HepG2 (cell line): ENCODE results near the gene EEF1AKMT3. TPM values are rescaled to one million over a fixed set of nuclear protein-coding genes. Genes with fewer than 3 reads are reported as not detected.

Experiments used
- CCAR2 ChIP-seq: fragments of 200-400 bp; formaldehyde crosslinking; optimal IDR thresholded peaks from 2 replicates; pipeline ENCODE3; 2018; ENCODE audit warnings: low read depth, mild to moderate bottlenecking, low read length, moderate library complexity
- EZH2 ChIP-seq: conservative IDR thresholded peaks from 2 replicates; pipeline ENCODE4 v1.6.1; 2012; ENCODE audit warnings: mild to moderate bottlenecking, low read depth, low read length, moderate library complexity
- GATAD2A ChIP-seq: IDR thresholded peaks from 2 replicates; pipeline ENCODE4 v1.6.1; 2016
- GPN1 ChIP-seq: sonication (generic); formaldehyde crosslinking; IDR thresholded peaks from 2 replicates; pipeline ENCODE4 v1.5.1; 2020; ENCODE audit warnings: missing genetic modification reagents, borderline replicate concordance
- HOXA7 ChIP-seq: sonication (generic); formaldehyde crosslinking; IDR thresholded peaks from 2 replicates; pipeline ENCODE4 v1.8.1; 2022; ENCODE audit warnings: mild to moderate bottlenecking, missing genetic modification reagents, moderate library complexity
- KLF11 ChIP-seq: IDR thresholded peaks from 2 replicates; pipeline ENCODE4 v1.6.1; 2016; ENCODE audit warnings: missing compliant biosample characterization
- KLF13 ChIP-seq: sonication (generic); formaldehyde crosslinking; IDR thresholded peaks from 2 replicates; pipeline ENCODE4 v1.4.0; 2020; ENCODE audit warnings: mild to moderate bottlenecking, missing genetic modification reagents
- MBD4 ChIP-seq: IDR thresholded peaks from 2 replicates; pipeline ENCODE4 v1.6.1; 2012; ENCODE audit warnings: low read length, inconsistent platforms, borderline replicate concordance
- NFRKB ChIP-seq: fragments of 450-650 bp; IDR thresholded peaks from 2 replicates; pipeline ENCODE4 v1.6.1; 2017
- NPAS2 ChIP-seq: sonication (generic); formaldehyde crosslinking; IDR thresholded peaks from 2 replicates; pipeline ENCODE4 v1.8.0; 2022; ENCODE audit warnings: mild to moderate bottlenecking, missing genetic modification reagents, borderline replicate concordance
- PHF8 ChIP-seq: sonication (generic); formaldehyde crosslinking; IDR thresholded peaks from 2 replicates; pipeline ENCODE4 v1.5.0; 2020; ENCODE audit warnings: missing genetic modification reagents
- PTBP1 ChIP-seq: fragments of 200-400 bp; formaldehyde crosslinking; IDR thresholded peaks from 2 replicates; pipeline ENCODE4 v1.6.1; 2018; ENCODE audit warnings: low read length, low read depth; ENCODE audit not compliant: poor library complexity, severe bottlenecking
- RFXANK ChIP-seq: IDR thresholded peaks from 2 replicates; pipeline ENCODE4 v1.6.1; 2016
- TBP ChIP-seq: sonication (generic); formaldehyde crosslinking; IDR thresholded peaks from 2 replicates; pipeline ENCODE4 v1.5.0; 2020; ENCODE audit warnings: missing genetic modification reagents
- TGIF2 ChIP-seq: IDR thresholded peaks from 2 replicates; pipeline ENCODE4 v1.6.1; 2016; ENCODE audit warnings: control low read depth, missing compliant biosample characterization
- ZKSCAN8 ChIP-seq: IDR thresholded peaks from 2 replicates; pipeline ENCODE4 v1.6.1; 2016; ENCODE audit warnings: borderline replicate concordance, missing genetic modification reagents, missing compliant biosample characterization
- ZNF235 ChIP-seq: sonication (generic); formaldehyde crosslinking; IDR thresholded peaks from 2 replicates; pipeline ENCODE4 v1.8.1; 2023; ENCODE audit warnings: mild to moderate bottlenecking, missing genetic modification reagents, borderline replicate concordance
- ZNF253 ChIP-seq: sonication (generic); formaldehyde crosslinking; IDR thresholded peaks from 2 replicates; pipeline ENCODE4 v1.8.0; 2022; ENCODE audit warnings: mild to moderate bottlenecking, missing genetic modification reagents, borderline replicate concordance
- ZNF264 ChIP-seq: sonication (generic); formaldehyde crosslinking; IDR thresholded peaks from 2 replicates; pipeline ENCODE4 v1.4.0; 2020; ENCODE audit warnings: missing genetic modification reagents
- polyA plus RNA-seq, 8 experiments: library from polyadenylated mRNA; depleted of rRNA in 3 of 8; stranded (reverse) in 7 of 8; unstranded in 1 of 8; fragments of >200 nt; fragmentation: Illumina TruSeq in 4 of 8; extraction: Trizol in 4 of 8; gene quantifications; 2 replicates each; pipeline versions ENCODE4 v1.2.1 to v1.2.3, GENCODE V29; 2011 to 2016; ENCODE audit warnings: low read depth in 4 of 8, missing spikeins in 1 of 8, mixed read lengths in 1 of 8; ENCODE audit not compliant: insufficient read depth in 1 of 8
- total RNA-seq, 5 experiments: library from RNA; depleted of rRNA; stranded (reverse); fragments of >200 nt; fragmentation: Illumina TruSeq; extraction: Trizol; gene quantifications; 2 replicates each; pipeline ENCODE4 v1.2.3, GENCODE V29; 2016; ENCODE audit warnings: low read depth in 1 of 5
- TF ChIP-seq, protein P1 (sequence below): sonication (generic); formaldehyde crosslinking; IDR thresholded peaks from 2 replicates; pipeline ENCODE4 v1.8.0; 2022; ENCODE audit warnings: low read depth, missing genetic modification reagents
- TF ChIP-seq, protein P2 (sequence below): IDR thresholded peaks from 2 replicates; pipeline ENCODE4 v1.6.1; 2016; ENCODE audit warnings: missing compliant biosample characterization, missing genetic modification reagents, borderline replicate concordance
- TF ChIP-seq, protein P3 (sequence below): sonication (generic); formaldehyde crosslinking; IDR thresholded peaks from 2 replicates; pipeline ENCODE4 v1.5.0; 2020; ENCODE audit warnings: missing genetic modification reagents, mild to moderate bottlenecking, borderline replicate concordance
- TF ChIP-seq, protein P4 (sequence below): sonication (generic); formaldehyde crosslinking; IDR thresholded peaks from 2 replicates; pipeline ENCODE4 v1.4.0; 2020; ENCODE audit warnings: low read depth, mild to moderate bottlenecking, missing genetic modification reagents
- TF ChIP-seq, protein P5 (sequence below): sonication (generic); formaldehyde crosslinking; IDR thresholded peaks from 2 replicates; pipeline ENCODE4 v1.4.0; 2020; ENCODE audit warnings: missing genetic modification reagents

Gene EEF1AKMT3
- total and polyA plus RNA-seq, 2 of the 13 experiments (the other 11 are each of a cell fraction or from before 2014, with no cell fraction given), result 4.7 to 11.4 TPM

DNA sequence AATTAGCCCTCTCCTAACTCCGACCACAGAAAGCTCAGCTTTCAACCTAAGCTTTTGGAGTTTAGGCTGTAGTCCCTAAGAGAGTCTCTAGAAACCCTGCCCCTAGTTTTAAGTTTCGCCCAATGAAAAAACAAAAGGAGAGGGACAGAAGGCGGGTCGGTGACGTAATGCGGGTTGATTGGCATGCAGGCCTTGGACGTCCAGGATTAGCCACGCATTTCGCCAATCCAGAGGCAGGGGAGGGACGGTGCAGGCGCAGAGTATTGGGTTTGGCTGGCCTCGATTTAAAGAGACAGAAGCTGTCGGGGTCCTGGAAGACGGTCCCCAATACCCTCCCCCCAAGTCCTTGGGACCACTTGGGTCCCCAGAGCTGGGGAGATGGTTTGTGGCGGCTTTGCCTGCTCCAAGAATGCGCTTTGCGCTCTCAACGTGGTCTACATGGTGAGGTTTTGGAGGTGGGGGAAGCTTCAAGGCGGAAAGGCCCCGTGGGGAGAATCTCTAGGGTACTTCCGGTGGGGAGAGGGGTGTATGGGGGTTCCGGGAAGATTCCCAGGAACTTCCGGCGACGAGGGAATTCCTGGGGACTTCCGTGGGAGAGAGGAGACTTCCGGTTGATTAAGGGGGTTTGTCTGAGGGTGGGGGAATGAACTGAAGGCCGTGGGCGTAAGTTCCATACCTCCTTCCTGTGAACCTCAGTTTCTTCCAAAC lies 27.5 kb upstream of the EEF1AKMT3 start, which contains the start of gene TSPAN31 (continued):
- TF ChIP-seq, protein P1, sequence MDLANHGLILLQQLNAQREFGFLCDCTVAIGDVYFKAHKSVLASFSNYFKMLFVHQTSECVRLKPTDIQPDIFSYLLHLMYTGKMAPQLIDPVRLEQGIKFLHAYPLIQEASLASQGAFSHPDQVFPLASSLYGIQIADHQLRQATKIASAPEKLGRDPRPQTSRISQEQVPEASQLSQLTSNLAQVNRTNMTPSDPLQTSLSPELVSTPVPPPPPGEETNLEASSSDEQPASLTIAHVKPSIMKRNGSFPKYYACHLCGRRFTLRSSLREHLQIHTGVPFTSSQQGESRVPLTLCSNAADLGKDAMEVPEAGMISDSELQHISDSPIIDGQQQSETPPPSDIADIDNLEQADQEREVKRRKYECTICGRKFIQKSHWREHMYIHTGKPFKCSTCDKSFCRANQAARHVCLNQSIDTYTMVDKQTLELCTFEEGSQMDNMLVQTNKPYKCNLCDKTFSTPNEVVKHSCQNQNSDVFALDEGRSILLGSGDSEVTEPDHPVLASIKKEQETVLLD, result no peak
- no peak for TF ChIP-seq EZH2
- TF ChIP-seq ZNF253 (CRISPR knock-in tag), result no peak
- TF ChIP-seq GATAD2A, result no peak
- TF ChIP-seq, protein P2, sequence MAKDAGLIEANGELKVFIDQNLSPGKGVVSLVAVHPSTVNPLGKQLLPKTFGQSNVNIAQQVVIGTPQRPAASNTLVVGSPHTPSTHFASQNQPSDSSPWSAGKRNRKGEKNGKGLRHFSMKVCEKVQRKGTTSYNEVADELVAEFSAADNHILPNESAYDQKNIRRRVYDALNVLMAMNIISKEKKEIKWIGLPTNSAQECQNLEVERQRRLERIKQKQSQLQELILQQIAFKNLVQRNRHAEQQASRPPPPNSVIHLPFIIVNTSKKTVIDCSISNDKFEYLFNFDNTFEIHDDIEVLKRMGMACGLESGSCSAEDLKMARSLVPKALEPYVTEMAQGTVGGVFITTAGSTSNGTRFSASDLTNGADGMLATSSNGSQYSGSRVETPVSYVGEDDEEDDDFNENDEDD (CRISPR knock-in tag), result peak; percentile 43; the same call in 1 of the 2 replicates
- TF ChIP-seq PTBP1, result no peak
- no peak for TF ChIP-seq ZNF264 (CRISPR knock-in tag)
- no peak for TF ChIP-seq TGIF2
- no peak for TF ChIP-seq KLF11 (CRISPR knock-in tag)
- TF ChIP-seq ZNF235 (CRISPR knock-in tag), result no peak
- TF ChIP-seq, protein P3, sequence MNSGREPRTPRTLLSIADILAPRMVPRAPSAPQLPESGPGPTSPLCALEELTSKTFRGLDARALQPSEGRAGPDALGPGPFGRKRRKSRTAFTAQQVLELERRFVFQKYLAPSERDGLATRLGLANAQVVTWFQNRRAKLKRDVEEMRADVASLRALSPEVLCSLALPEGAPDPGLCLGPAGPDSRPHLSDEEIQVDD (CRISPR knock-in tag), result no peak
- no peak for TF ChIP-seq NPAS2 (CRISPR knock-in tag)
- TF ChIP-seq PHF8, result peak; percentile 68; the same call in 1 of the 2 replicates
- TF ChIP-seq MBD4, result no peak
- no peak for TF ChIP-seq HOXA7 (CRISPR knock-in tag)
- TF ChIP-seq ZKSCAN8 (CRISPR knock-in tag), result no peak
- no peak for TF ChIP-seq GPN1 (CRISPR knock-in tag)
- no peak for TF ChIP-seq NFRKB
- no peak for TF ChIP-seq CCAR2
- TF ChIP-seq KLF13, result no peak
- TF ChIP-seq, protein P4, sequence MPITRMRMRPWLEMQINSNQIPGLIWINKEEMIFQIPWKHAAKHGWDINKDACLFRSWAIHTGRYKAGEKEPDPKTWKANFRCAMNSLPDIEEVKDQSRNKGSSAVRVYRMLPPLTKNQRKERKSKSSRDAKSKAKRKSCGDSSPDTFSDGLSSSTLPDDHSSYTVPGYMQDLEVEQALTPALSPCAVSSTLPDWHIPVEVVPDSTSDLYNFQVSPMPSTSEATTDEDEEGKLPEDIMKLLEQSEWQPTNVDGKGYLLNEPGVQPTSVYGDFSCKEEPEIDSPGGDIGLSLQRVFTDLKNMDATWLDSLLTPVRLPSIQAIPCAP (CRISPR knock-in tag), result no peak
- TF ChIP-seq RFXANK, result peak; percentile 77; the same call in 1 of the 2 replicates
- TF ChIP-seq, protein P5, sequence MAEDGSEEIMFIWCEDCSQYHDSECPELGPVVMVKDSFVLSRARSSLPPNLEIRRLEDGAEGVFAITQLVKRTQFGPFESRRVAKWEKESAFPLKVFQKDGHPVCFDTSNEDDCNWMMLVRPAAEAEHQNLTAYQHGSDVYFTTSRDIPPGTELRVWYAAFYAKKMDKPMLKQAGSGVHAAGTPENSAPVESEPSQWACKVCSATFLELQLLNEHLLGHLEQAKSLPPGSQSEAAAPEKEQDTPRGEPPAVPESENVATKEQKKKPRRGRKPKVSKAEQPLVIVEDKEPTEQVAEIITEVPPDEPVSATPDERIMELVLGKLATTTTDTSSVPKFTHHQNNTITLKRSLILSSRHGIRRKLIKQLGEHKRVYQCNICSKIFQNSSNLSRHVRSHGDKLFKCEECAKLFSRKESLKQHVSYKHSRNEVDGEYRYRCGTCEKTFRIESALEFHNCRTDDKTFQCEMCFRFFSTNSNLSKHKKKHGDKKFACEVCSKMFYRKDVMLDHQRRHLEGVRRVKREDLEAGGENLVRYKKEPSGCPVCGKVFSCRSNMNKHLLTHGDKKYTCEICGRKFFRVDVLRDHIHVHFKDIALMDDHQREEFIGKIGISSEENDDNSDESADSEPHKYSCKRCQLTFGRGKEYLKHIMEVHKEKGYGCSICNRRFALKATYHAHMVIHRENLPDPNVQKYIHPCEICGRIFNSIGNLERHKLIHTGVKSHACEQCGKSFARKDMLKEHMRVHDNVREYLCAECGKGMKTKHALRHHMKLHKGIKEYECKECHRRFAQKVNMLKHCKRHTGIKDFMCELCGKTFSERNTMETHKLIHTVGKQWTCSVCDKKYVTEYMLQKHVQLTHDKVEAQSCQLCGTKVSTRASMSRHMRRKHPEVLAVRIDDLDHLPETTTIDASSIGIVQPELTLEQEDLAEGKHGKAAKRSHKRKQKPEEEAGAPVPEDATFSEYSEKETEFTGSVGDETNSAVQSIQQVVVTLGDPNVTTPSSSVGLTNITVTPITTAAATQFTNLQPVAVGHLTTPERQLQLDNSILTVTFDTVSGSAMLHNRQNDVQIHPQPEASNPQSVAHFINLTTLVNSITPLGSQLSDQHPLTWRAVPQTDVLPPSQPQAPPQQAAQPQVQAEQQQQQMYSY (CRISPR knock-in tag), result 0 out of 2 replicates have a peak, but pooled peaks have one; percentile 26
- TF ChIP-seq TBP (CRISPR knock-in tag), result no peak
